Mesodermal cell (in vitro differentiated cells): Measurements from ENCODE around the gene DPH7. TPM values are rescaled to one million over a fixed set of nuclear protein-coding genes. Genes with fewer than 3 reads are reported as not detected.
"Not testable (repeated sequence)": the region's sequence is repeated elsewhere in the genome, so short reads cannot be mapped to it uniquely, and the experiment has no call there.

Source experiments
- H3K27ac ChIP-seq: 2 replicates; pipeline ENCODE4 v1.7.0; 2013; ENCODE audit warnings: mild to moderate bottlenecking, low read depth, low read length, moderate library complexity; ENCODE audit not compliant: severe bottlenecking
- H3K36me3 ChIP-seq: 2 replicates; pipeline ENCODE4 v1.7.1; 2013; ENCODE audit warnings: mild to moderate bottlenecking, low read length, moderate library complexity; ENCODE audit not compliant: control insufficient read depth, insufficient read depth
- H3K4me1 ChIP-seq: one replicate; pipeline ENCODE4 v1.7.1; 2013; ENCODE audit warnings: mild to moderate bottlenecking, low read length; ENCODE audit not compliant: insufficient read depth, control insufficient read depth, poor library complexity, severe bottlenecking
- H3K4me3 ChIP-seq: 2 replicates; pipeline ENCODE4 v1.7.0; 2013; ENCODE audit warnings: low read length, control low read depth, mild to moderate bottlenecking; ENCODE audit not compliant: insufficient read depth, poor library complexity, severe bottlenecking; ENCODE audit errors: extremely low read depth
- H3K9me3 ChIP-seq: 2 replicates; pipeline ENCODE4 v1.7.1; 2013; ENCODE audit warnings: mild to moderate bottlenecking, low read length, moderate library complexity; ENCODE audit not compliant: control insufficient read depth
- WGBS, 2 experiments: methylation state at CpG; one replicate each; pipeline ENCODE4 v1.1.5; 2013; ENCODE audit warnings: missing lambda C conversion rate in 2 of 2; ENCODE audit not compliant: insufficient coverage in 2 of 2; 5-methylcytosine and 5-hydroxymethylcytosine counted together
- polyA plus RNA-seq, 2 experiments: library from polyadenylated mRNA; stranded (reverse); fragments of 50-300 nt; gene quantifications; one replicate each; pipeline ENCODE4 v1.2.3, GENCODE V29; 2013

Gene DPH7
- 27.3 TPM for polyA plus RNA-seq (2013, experiment 1 of 2)
- polyA plus RNA-seq (2013, experiment 2 of 2), result 25.0 TPM

DNA sequence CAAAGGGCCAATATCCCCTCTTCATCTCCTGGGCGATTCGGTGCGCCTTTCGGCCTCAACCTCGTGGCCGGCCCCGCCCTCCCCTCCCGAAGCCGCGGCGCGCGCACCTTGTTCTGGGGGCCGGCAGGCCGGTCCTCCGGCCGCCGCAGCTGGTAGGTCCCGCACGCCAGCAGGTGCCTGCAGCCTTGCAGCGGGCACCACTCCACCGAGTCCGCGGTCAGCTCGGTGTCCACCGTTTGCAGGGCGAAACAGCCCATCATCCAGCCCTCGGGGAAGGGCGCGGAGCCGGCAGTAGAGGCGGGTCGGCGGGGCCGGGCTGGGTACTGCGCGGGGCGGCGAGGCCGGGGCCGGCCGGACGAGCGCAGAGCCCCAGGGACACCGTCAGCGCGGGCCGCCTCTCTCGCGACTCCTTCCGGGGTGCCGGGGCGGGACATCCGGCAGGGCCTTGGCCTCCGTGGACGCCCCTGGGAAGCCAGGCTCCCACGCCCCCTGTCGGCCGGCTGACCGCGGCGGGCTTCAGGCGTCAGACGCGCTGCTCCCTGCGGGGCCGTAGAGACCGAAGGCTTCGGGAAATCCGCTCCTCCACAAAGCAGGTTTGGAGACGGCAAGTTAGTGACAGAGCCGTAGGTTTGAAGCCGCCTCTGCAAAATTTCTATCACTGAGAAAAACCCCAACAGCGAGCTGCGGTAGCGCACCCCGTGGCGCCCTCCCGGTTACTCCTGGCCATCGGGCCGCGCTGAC lies at the start of gene DPH7:
Gene DPH7, minus strand, starts transcription at position 408 of the 741 bp plus-strand sequence. Its CDS starts 148 bp downstream, at position 260.
- peaks cover 8% of the 10 kb centered on the region for H3K4me1 ChIP-seq
- peak within 1 kb of the TSS; percentile 73 for H3K27ac ChIP-seq
- peaks cover 58% of the 10 kb centered on the region for H3K36me3 ChIP-seq
- 4 to 6% methylated on average over 81 to 82 of the region's 82 CpGs for WGBS, 2 experiments
- H3K4me3 ChIP-seq, result peak within 1 kb of the TSS; percentile 93
- H3K9me3 ChIP-seq, result no peaks in the 10 kb centered on the region

DNA sequence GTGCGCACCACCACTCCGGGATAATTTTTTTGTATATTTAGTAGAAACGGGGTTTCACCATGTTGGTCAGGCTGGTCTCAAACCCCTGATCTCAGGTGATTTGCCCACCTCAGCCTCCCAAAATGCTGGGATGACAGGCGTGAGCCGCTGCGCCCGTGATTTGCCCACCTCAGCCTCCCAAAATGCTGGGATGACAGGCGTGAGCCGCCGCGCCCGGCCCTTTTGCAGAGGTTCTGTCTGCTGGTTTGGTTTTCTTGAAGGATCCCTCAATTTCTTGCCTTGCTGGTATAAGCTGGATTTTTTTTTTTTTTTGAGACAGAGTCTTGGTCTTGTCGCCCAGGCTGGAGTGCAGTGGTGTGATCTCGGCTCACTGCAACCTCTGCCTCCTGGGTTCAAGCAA lies 48.7 kb upstream of the DPH7 start:
- H3K27ac ChIP-seq, H3K9me3 ChIP-seq, H3K4me3 ChIP-seq, H3K4me1 ChIP-seq: not testable (repeated sequence)
- 98% methylated on average over 9 of the region's 14 CpGs for WGBS, 2 experiments
- H3K36me3 ChIP-seq, result peaks cover 23% of the 10 kb centered on the region

DNA sequence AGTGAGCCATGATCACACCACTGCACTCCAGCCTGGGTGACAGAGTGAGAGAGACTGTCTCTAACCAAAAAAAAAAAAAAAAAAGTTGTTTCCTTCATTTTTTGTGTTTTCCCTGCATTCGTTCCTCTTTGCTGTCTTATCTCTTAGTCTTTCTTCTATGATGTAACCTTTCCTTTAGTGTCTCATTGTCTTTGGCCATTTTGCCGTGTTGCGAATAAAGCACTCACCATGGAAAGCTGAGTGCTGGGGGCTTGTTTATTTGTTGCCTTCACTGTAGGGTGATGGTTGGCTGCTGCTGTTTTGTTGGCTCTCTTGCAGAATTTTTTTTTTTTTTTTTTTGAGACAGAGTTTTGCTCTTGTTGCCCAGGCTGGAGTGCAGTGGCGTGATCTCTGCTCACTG lies 47.7 kb upstream of the DPH7 start:
- WGBS, 2 experiments, result 100% methylated on average over 1 of the region's 4 CpGs
- no peaks in the 10 kb centered on the region for H3K9me3 ChIP-seq
- no peaks in the 10 kb centered on the region for H3K4me1 ChIP-seq
- no peak overlapping the region for H3K27ac ChIP-seq
- H3K4me3 ChIP-seq, result no peak overlapping the region
- H3K36me3 ChIP-seq, result peaks cover 23% of the 10 kb centered on the region

DNA sequence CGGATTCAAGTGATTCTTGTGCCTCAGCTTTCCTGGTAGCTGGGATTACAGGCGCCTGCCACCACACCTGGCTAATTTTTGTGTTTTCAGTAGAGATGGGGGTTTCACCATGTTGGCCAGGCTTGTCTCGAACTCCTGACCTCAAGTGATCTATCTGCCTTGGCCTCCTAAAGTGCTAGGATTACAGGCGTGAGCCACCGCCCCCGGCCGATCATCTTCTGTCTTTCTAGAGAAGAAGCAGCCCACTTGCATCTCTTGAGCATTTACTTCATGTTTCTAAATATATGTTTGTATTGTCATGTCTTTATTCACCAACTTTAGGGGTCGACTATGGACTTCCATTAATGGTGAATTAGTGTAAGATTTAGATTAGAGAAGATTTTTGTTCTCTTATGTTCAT lies 43.5 kb upstream of the DPH7 start:
- not testable (repeated sequence) for H3K4me3 ChIP-seq, H3K27ac ChIP-seq, H3K9me3 ChIP-seq, H3K4me1 ChIP-seq
- H3K36me3 ChIP-seq, result peaks cover 34% of the 10 kb centered on the region
- WGBS, 2 experiments, result 92 to 95% methylated on average over 4 to 7 of the region's 8 CpGs

DNA sequence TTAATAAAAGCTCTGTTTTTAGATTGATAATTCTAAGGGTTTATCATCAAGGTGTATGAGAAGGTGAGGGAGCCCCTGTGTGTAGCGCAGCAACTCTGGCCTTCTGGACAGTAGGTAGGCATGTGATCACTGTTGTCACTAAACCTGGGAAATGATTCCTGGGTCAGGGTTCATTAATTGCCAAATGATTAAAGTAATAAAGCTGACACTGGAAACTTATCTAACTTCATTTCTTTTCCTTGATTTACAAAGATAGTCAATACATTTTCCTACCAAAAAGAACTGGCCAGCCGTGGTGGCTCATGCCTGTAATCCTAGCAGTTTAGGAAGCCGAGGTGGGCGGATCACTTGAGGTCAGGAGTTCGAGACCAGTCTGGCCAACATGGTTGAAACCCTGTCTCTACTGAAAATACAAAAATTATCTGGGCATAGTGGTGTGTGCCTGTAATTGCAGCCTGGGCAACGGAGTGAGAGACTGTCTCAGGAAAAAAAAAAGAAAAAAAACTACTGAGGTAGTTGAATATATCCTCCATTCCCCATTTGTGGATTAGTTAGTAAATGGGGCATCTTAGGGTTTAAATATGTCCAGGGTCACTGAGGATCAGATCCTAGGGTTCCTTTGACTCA lies 42.5 kb upstream of the DPH7 start:
- Histone ChIP-seq H3K36me3 (peaks cover 34% of the 10 kb centered on the region), H3K27ac (no peak overlapping the region), H3K4me3 (no peak overlapping the region), H3K4me1 (peaks cover 6% of the 10 kb centered on the region), H3K9me3 (no peaks in the 10 kb centered on the region)
- 86 to 91% methylated on average over 5 of the region's 6 CpGs for WGBS, 2 experiments

DNA sequence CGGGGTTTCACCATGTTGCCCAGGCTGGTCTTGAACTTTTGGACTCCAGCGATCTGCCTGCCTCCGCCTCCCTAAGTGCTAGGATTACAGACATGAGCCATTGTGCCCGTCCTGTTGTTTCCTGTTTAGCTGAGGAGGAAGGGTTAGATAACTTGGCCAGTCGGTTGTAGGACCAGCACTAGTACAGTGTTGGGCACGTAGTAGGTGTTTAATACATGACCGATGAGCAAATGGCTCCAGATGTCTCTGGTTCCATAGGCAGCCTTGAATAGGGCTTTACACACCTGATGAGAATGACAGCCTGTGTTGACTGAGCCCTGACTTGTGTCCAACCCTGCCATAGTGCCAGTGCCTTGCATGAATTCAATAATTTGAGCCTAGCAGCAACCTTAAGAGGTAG lies 41.9 kb upstream of the DPH7 start:
- no peak overlapping the region for H3K27ac ChIP-seq
- H3K36me3 ChIP-seq, result peaks cover 37% of the 10 kb centered on the region
- H3K9me3 ChIP-seq, result no peaks in the 10 kb centered on the region
- H3K4me3 ChIP-seq, result peak overlapping the region; percentile 89
- peaks cover 6% of the 10 kb centered on the region for H3K4me1 ChIP-seq
- WGBS, 2 experiments, result 91 to 93% methylated on average over 7 of the region's 7 CpGs

DNA sequence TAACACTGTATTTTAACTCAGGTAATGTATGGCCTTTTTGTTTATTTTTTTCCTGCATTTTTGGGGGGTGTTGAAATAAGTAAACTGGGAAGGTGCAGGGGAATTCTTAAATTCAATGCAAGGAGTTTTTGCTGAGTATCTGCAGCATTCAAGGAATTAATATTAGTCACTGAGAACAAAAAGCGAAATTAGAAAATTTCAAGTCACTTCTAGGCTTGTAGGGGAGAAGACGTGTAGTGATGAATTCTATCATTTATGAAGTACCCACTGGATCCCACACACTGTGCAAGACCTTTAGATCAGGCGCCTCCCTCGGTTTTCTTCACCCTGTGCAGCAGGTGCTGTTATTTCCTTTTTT lies 41.3 kb upstream of the DPH7 start:
- Histone ChIP-seq H3K4me3 (peak overlapping the region; percentile 89), H3K9me3 (no peaks in the 10 kb centered on the region), H3K27ac (no peak overlapping the region), H3K36me3 (peaks cover 42% of the 10 kb centered on the region), H3K4me1 (peaks cover 6% of the 10 kb centered on the region)
- 67 to 86% methylated on average over 1 of the region's 4 CpGs for WGBS, 2 experiments

DNA sequence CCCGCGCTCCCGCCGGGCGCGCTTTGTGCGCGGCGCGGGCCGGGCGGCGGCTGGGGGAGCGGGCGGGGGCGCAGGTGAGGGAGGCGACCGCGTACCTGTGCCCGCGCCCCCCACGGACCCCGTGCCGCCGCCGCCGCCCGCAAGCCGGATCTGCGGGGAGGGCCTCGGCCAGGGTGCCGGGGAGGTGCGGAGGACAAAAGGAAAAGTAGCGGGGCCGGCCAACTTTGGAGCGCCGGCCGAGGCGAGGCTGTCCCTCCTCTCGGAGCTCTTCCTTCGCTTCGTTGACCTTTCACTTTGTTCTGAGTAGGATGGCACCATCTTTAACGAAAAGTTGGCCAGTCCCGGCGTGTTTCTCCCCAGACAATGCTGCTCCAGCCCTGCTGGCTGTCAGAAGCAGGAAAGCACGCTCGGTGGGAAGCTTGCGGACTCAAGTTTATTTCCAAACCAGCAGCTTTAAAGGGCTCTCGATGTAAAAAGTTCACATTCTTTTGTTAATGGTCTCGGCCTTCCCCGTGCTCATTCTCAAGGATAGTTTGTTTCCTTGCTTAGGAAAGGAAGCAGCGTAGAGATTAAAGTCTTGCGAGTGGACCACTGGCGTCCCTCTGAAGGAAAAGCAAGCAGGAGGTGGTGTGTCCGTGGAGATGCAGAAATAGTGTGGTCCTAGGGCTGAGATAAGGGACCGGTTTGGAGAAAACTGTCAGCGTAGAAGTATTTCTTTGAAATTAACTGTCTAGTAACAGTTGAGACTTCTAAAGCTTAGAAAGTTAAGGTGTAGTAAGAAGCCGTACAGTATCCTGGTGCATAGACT lies 40.7 kb upstream of the DPH7 start:
- H3K9me3 ChIP-seq, result no peaks in the 10 kb centered on the region
- 3 to 5% methylated on average over 27 to 34 of the region's 58 CpGs for WGBS, 2 experiments
- peak overlapping the region; percentile 81 for H3K27ac ChIP-seq

DNA sequence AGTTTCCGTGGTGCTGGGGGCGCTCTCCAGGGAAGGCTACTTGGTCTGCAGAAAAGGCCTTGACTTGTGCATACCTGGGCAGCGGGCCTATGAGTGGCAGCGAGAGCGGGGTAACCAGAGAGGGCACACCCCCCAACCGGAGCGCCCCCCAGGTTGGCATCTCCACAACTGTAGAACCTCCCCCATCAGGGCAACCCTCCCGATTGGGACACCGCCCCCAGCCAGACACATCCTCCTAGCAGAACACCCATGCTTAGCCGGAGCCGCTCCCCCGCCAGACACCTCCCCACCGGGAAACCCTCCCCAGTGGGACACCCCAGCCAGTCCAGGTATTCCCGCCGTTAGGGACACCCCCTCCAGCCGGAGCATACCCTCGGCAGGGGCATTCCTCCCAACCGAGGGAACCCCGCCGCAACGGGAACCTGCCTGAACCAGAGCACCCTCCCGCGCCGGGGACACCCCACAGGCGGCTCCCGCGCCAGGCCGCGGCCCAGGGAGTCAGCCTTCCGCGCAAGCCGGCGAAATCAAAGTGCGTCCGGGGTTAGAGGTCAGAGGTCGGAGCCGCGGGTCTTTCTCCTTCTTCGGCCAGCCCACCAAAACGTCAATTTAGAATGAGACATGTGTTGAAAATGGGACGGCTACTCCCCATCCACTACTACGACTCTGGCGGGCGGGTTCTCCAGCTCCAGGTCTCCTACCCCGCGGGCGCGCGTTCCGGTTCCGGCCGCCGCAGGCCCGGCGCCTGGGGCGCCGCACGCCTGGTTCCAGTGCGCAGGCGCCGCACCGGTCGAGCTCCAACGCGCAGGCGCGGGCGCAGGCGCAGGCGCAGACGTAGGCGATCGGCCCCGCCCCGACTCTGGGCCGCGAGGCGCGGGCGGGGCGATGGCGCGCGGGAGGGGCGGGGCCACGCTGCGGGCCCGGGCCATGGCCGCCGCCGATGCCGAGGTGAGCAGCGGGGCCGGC lies 39.7 kb upstream of the DPH7 start, which contains the start of gene EHMT1:
Gene EHMT1, plus strand, starts transcription at position 901 of the 963 bp plus-strand sequence. Its CDS starts 24 bp downstream, at position 925.
- Histone ChIP-seq H3K4me3 (peak within 1 kb of the TSS; percentile 99), H3K9me3 (no peaks in the 10 kb centered on the region), H3K27ac (peak within 1 kb of the TSS; percentile 92), H3K4me1 (peaks cover 6% of the 10 kb centered on the region), H3K36me3 (peaks cover 43% of the 10 kb centered on the region)
- 1 to 3% methylated on average over 26 to 55 of the region's 94 CpGs for WGBS, 2 experiments

More for the DNA sequence above, 40.7 kb upstream of the DPH7 start:
- peaks cover 6% of the 10 kb centered on the region for H3K4me1 ChIP-seq
- peaks cover 42% of the 10 kb centered on the region for H3K36me3 ChIP-seq
- peak overlapping the region; percentile 89 for H3K4me3 ChIP-seq

DNA sequence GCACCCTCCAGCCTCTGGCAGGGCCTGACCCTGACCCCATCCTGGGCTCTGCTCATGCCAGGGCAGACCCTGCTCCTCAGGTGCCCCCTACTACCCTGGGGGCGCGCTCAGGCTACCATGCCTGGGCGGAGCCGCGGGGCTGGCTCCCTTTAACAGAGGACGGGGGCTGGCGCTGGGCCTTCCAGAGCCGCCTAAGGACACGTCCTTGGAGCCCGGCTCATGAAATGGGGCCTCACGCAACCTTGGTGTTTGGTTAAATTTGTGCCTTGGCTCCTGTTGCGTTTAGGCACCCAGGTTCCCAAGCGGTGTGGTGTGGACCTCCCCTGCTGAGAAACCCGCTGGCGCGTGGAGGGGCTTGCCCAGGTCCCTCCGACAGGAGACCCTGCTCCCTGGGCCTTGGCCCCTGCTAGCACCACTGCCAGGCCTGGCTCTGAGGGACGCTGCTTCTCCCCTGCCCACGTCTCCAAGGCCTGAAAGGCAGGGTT lies 36.7 kb upstream of the DPH7 start:
- 95 to 96% methylated on average over 18 to 19 of the region's 19 CpGs for WGBS, 2 experiments

More for the DNA sequence above, 36.7 kb upstream of the DPH7 start:
- Histone ChIP-seq H3K36me3 (peaks cover 26% of the 10 kb centered on the region), H3K4me1 (peaks cover 23% of the 10 kb centered on the region), H3K4me3 (no peak overlapping the region), H3K9me3 (no peaks in the 10 kb centered on the region), H3K27ac (no peak overlapping the region)
